Transverse colon (tissue), 3 donors: ENCODE data around the gene PTPN11.

Experiments used
- CTCF ChIP-seq, 5 experiments: fragments of 200-600 bp in 3 of 5; fragments of 450-650 bp in 2 of 5; sonication (generic) in 3 of 5; IDR thresholded peaks; 1 replicate in 2 of 5; 2 replicates in 3 of 5; pipeline ENCODE4 v1.5.1; 2016 to 2017; ENCODE audit warnings: antibody characterized with exemption in 5 of 5, inconsistent platforms in 3 of 5, mild to moderate bottlenecking in 2 of 5, moderate library complexity in 1 of 5
- POLR2A ChIP-seq: fragments of 450-650 bp; IDR thresholded peaks from one replicate; pipeline ENCODE4 v1.6.1; 2016; ENCODE audit warnings: antibody characterized with exemption, mild to moderate bottlenecking, moderate library complexity

GRCh38 chr12:112535637-112536366 is 117.1 kb downstream of the PTPN11 start:
- TF ChIP-seq CTCF (IDR thresholded peaks at IDR 0.05) (no peak), POLR2A (no peak)
